SK-N-SH (cell line): ENCODE measurements around the gene A4GALT. TPM values are rescaled to one million over a fixed set of nuclear protein-coding genes. Genes with fewer than 3 reads are reported as not detected.

ENCODE experiments used
- CTCF ChIA-PET: fragments of 300-600, 350-600 bp; formaldehyde crosslinking; extraction: SDS; loops from one replicate; lab custom pipeline; 2021; lab: Yijun Ruan, JAX
- POLR2A ChIA-PET: fragments of 350-600 bp; sonication (Branson Sonifier 250); formaldehyde crosslinking; extraction: SDS; loops from one replicate; lab custom pipeline; 2020; ENCODE audit warnings: antibody characterized with exemption, inconsistent platforms; lab: Yijun Ruan, JAX
- DNase-seq: peaks from one replicate; pipeline ENCODE4 v3.0.0; 2012
- H2AFZ ChIP-seq: fragments of 200-600 bp; sonication (generic); 2 replicates; pipeline ENCODE4 v1.8.1; 2016; ENCODE audit warnings: antibody characterized with exemption, mild to moderate bottlenecking, low read depth
- H3F3A ChIP-seq: fragments of 200-600 bp; sonication (generic); replicated peaks from 2 replicates; pipeline ENCODE3; 2016; ENCODE audit warnings: antibody characterized with exemption, mild to moderate bottlenecking; ENCODE audit not compliant: insufficient read depth
- H3K27ac ChIP-seq, 2 experiments: fragments of 200-500 bp in 1 of 2; fragments of 200-600 bp in 1 of 2; sonication (Bioruptor generic) in 1 of 2; sonication (generic), shearing (Covaris generic) in 1 of 2; 2 replicates each; pipeline versions ENCODE4 v1.5.1 to v1.6.1; 2014 to 2016; ENCODE audit warnings: low read depth in 2 of 2, inconsistent platforms in 1 of 2, low read length in 1 of 2, mild to moderate bottlenecking in 1 of 2, mixed read lengths in 1 of 2
- H3K27me3 ChIP-seq: fragments of 200-600 bp; sonication (generic), shearing (Covaris generic); 2 replicates; pipeline ENCODE4 v1.6.1; 2016; ENCODE audit warnings: mixed run types; ENCODE audit not compliant: insufficient read depth
- H3K36me3 ChIP-seq, 2 experiments: fragments of 200-500 bp in 1 of 2; fragments of 200-600 bp in 1 of 2; sonication (Bioruptor generic) in 1 of 2; sonication (generic) in 1 of 2; replicated peaks in 1 of 2; 2 replicates each; pipeline versions ENCODE3 to v1.5.1; 2014 to 2016; ENCODE audit warnings: low read length in 1 of 2, mild to moderate bottlenecking in 1 of 2; ENCODE audit not compliant: insufficient read depth in 2 of 2, control insufficient read depth in 1 of 2
- H3K4me1 ChIP-seq, 2 experiments: fragments of 200-500 bp in 1 of 2; fragments of 200-600 bp in 1 of 2; sonication (Bioruptor generic) in 1 of 2; sonication (generic), shearing (Covaris generic) in 1 of 2; 2 replicates each; pipeline versions ENCODE4 v1.5.1 to v1.6.1; 2014 to 2016; ENCODE audit warnings: low read depth in 1 of 2, low read length in 1 of 2, mixed run types in 1 of 2; ENCODE audit not compliant: insufficient read depth in 2 of 2, control insufficient read depth in 1 of 2
- H3K4me2 ChIP-seq: fragments of 200-600 bp; sonication (generic), shearing (Covaris generic); 2 replicates; pipeline ENCODE4 v1.6.1; 2017; ENCODE audit warnings: mixed run types
- H3K4me3 ChIP-seq, 2 experiments: fragments of 200-500 bp in 1 of 2; fragments of 200-600 bp in 1 of 2; sonication (Bioruptor generic) in 1 of 2; sonication (generic), shearing (Covaris generic) in 1 of 2; 2 replicates each; pipeline versions ENCODE4 v1.5.1 to v1.8.1; 2014 to 2016; ENCODE audit warnings: low read depth in 2 of 2, inconsistent platforms in 1 of 2, low read length in 1 of 2, mild to moderate bottlenecking in 1 of 2, mixed read lengths in 1 of 2, moderate library complexity in 1 of 2
- H3K79me2 ChIP-seq: fragments of 200-600 bp; sonication (generic); 2 replicates; pipeline ENCODE4 v1.8.1; 2017; ENCODE audit warnings: mild to moderate bottlenecking; ENCODE audit not compliant: insufficient read depth
- H3K9ac ChIP-seq: fragments of 200-600 bp; sonication (generic); 2 replicates; pipeline ENCODE4 v1.6.1; 2017; ENCODE audit warnings: mixed run types
- H3K9me2 ChIP-seq: fragments of 200-600 bp; sonication (generic); 2 replicates; pipeline ENCODE4 v1.6.1; 2017; ENCODE audit warnings: mixed run types
- H3K9me3 ChIP-seq: fragments of 200-600 bp; sonication (generic); 2 replicates; pipeline ENCODE4 v1.6.1; 2017; ENCODE audit warnings: mixed run types, mild to moderate bottlenecking, moderate library complexity
- H4K20me1 ChIP-seq: fragments of 200-600 bp; sonication (generic); 2 replicates; pipeline ENCODE4 v1.6.1; 2017; ENCODE audit warnings: mild to moderate bottlenecking, mixed run types; ENCODE audit not compliant: insufficient read depth
- FOSL2 ChIP-seq: IDR thresholded peaks from 2 replicates; pipeline ENCODE4 v1.4.0; 2012; ENCODE audit warnings: low read depth, mild to moderate bottlenecking, moderate library complexity, borderline replicate concordance
- FOXJ3 ChIP-seq: sonication (generic); formaldehyde crosslinking; IDR thresholded peaks from 2 replicates; pipeline ENCODE4 v1.5.1; 2020; ENCODE audit warnings: mild to moderate bottlenecking, missing genetic modification reagents
- FOXM1 ChIP-seq: IDR thresholded peaks from 2 replicates; pipeline ENCODE4 v1.4.0; 2012; ENCODE audit warnings: low read depth, mild to moderate bottlenecking
- GABPA ChIP-seq: IDR thresholded peaks from 2 replicates; pipeline ENCODE4 v1.4.0; 2012; ENCODE audit warnings: low read depth, mild to moderate bottlenecking
- NRF1 ChIP-seq: IDR thresholded peaks from 2 replicates; pipeline ENCODE4 v1.6.1; 2012; ENCODE audit warnings: low read depth, mild to moderate bottlenecking, low read length
- POLR2AphosphoS5 ChIP-seq: IDR thresholded peaks from 2 replicates; pipeline ENCODE4 v1.6.1; 2012; ENCODE audit warnings: low read depth, low read length
- RFX5 ChIP-seq: IDR thresholded peaks from 2 replicates; pipeline ENCODE4 v1.6.1; 2012; ENCODE audit warnings: mild to moderate bottlenecking, improper control_type of control experiment, low read length
- USF1 ChIP-seq: IDR thresholded peaks from 2 replicates; pipeline ENCODE4 v1.4.0; 2012; ENCODE audit warnings: low read depth, borderline replicate concordance
- ZBTB33 ChIP-seq: IDR thresholded peaks from 2 replicates; pipeline ENCODE4 v1.4.0; 2012; ENCODE audit warnings: low read depth, borderline replicate concordance
- WGBS: methylation state at CpG from one replicate; pipeline ENCODE4 v1.1.6; 2017; ENCODE audit warnings: low lambda C conversion rate; 5-methylcytosine and 5-hydroxymethylcytosine counted together
- polyA plus RNA-seq, 3 experiments: library from polyadenylated mRNA; depleted of rRNA; stranded (reverse); fragments of >200 nt; gene quantifications; 2 replicates each; pipeline ENCODE4 v1.2.3, GENCODE V29; 2012

The A4GALT gene
- polyA plus RNA-seq, 1 of the 3 experiments (the other 2 are of a cell fraction), result 9.5 TPM

GRCh38 chr22:42763965-42764480 is 43.4 kb upstream of the A4GALT start:
- no peaks in the 10 kb centered on the region for H3K9me3 ChIP-seq
- ChIA-PET CTCF (interaction anchor here (1.2 kb wide), 1 partner anchor 11 kb away, joined by 3 read pairs; no protein-coding TSS in a partner anchor), POLR2A (no interaction called here)
- H2AFZ ChIP-seq, result no peak overlapping the region
- H3K27ac ChIP-seq, result no peak overlapping the region
- 100% methylated on average over 3 of the region's 13 CpGs for WGBS
- H3K9ac ChIP-seq, result no peak overlapping the region
- no peak for DNase-seq
- H3K36me3 ChIP-seq, result no peaks in the 10 kb centered on the region
- H3F3A ChIP-seq, result no peaks in the 10 kb centered on the region
- no peak for TF ChIP-seq RFX5
- H3K9me2 ChIP-seq, result no peaks in the 10 kb centered on the region
- no peak overlapping the region for H3K4me2 ChIP-seq
- H3K4me3 ChIP-seq, result no peak overlapping the region
- H3K27me3 ChIP-seq, result no peaks in the 10 kb centered on the region
- no peaks in the 10 kb centered on the region for H3K4me1 ChIP-seq
- H3K79me2 ChIP-seq, result no peaks in the 10 kb centered on the region
- H4K20me1 ChIP-seq, result no peaks in the 10 kb centered on the region

- DNase-seq, result no peak
- ChIA-PET POLR2A (interaction anchor here (0.6 kb wide), 1 partner anchor 10 kb away, joined by 3 read pairs; no protein-coding TSS in a partner anchor), CTCF (no interaction called here)
Observed at GRCh38 chr22:42760806-42761565, 40.3 kb upstream of the A4GALT start.

GRCh38 chr22:42758931-42759629 is 38.4 kb upstream of the A4GALT start:
- Histone ChIP-seq H3K79me2 (no peaks in the 10 kb centered on the region), H3K9me2 (no peaks in the 10 kb centered on the region), H3K9me3 (no peaks in the 10 kb centered on the region), H2AFZ (no peak overlapping the region), H3K27ac (no peak overlapping the region), H3K4me2 (no peak overlapping the region), H4K20me1 (no peaks in the 10 kb centered on the region), H3K9ac (no peak overlapping the region), H3K4me1 (no peaks in the 10 kb centered on the region), H3K36me3 (no peaks in the 10 kb centered on the region), H3K27me3 (no peaks in the 10 kb centered on the region), H3F3A (no peaks in the 10 kb centered on the region), H3K4me3 (no peak overlapping the region)
- 84% methylated on average over 16 of the region's 23 CpGs for WGBS
- DNase-seq, result no peak
- ChIA-PET POLR2A (no interaction called here), CTCF (no interaction called here)
- no peak for TF ChIP-seq FOSL2
- TF ChIP-seq POLR2AphosphoS5, result no peak
- TF ChIP-seq USF1, result no peak
- TF ChIP-seq GABPA, result no peak
- TF ChIP-seq ZBTB33, result no peak
- no peak for TF ChIP-seq FOXJ3 (CRISPR knock-in tag)
- TF ChIP-seq NRF1, result no peak

More at GRCh38 chr22:42760806-42761565, 40.3 kb upstream of the A4GALT start:
- no peak for TF ChIP-seq FOXM1
- no peaks in the 10 kb centered on the region for H3K9me3 ChIP-seq
- no peaks in the 10 kb centered on the region for H3K9me2 ChIP-seq
- 90% methylated on average over 7 of the region's 18 CpGs for WGBS
- H3K9ac ChIP-seq, result no peak overlapping the region
- no peak overlapping the region for H3K4me2 ChIP-seq
- no peaks in the 10 kb centered on the region for H3K4me1 ChIP-seq
- H3K79me2 ChIP-seq, result no peaks in the 10 kb centered on the region
- no peaks in the 10 kb centered on the region for H3K36me3 ChIP-seq
- no peaks in the 10 kb centered on the region for H3K27me3 ChIP-seq
- H3F3A ChIP-seq, result no peaks in the 10 kb centered on the region
- H2AFZ ChIP-seq, result no peak overlapping the region
- H4K20me1 ChIP-seq, result no peaks in the 10 kb centered on the region
- H3K27ac ChIP-seq, result no peak overlapping the region
- no peak overlapping the region for H3K4me3 ChIP-seq
